ENCODE measurements around the gene INVS.

Gene INVS

GRCh38 chr9:100340224-100340623 is 241.2 kb downstream of the INVS start:
- DNase-seq: no peak

- no peak for DNase-seq
Measured at GRCh38 chr9:100341889-100342288, 242.8 kb downstream of the INVS start.

DNA sequence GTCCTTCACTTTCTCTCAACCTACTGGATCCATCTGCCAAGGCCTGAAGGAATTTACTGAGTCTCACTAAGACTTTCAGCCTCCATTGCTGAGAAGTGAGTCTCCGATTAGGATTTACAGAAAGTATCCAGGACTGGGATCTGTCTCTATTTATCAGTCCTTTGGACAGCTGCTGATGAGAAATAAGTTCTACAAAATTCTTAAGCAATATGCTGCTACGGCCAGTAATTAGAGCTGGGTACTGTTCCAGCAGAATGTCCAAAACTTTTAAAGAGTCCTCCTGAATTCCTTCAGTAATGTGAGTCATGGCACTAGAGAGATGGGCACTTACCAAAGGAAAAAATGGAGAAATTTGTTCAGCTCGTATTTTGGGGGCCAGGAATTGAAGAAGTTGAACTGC is 247.8 kb downstream of the INVS start:
- no peak for DNase-seq

- no peak for DNase-seq
Measured at GRCh38 chr9:100350188-100350587, 251.1 kb downstream of the INVS start.
